ENCODE measurements around the gene SLC35F6. TPM values are rescaled to one million over a fixed set of nuclear protein-coding genes. Genes with fewer than 3 reads are reported as not detected.

The SLC35F6 gene
- total RNA-seq: 40.8 TPM

DNA sequence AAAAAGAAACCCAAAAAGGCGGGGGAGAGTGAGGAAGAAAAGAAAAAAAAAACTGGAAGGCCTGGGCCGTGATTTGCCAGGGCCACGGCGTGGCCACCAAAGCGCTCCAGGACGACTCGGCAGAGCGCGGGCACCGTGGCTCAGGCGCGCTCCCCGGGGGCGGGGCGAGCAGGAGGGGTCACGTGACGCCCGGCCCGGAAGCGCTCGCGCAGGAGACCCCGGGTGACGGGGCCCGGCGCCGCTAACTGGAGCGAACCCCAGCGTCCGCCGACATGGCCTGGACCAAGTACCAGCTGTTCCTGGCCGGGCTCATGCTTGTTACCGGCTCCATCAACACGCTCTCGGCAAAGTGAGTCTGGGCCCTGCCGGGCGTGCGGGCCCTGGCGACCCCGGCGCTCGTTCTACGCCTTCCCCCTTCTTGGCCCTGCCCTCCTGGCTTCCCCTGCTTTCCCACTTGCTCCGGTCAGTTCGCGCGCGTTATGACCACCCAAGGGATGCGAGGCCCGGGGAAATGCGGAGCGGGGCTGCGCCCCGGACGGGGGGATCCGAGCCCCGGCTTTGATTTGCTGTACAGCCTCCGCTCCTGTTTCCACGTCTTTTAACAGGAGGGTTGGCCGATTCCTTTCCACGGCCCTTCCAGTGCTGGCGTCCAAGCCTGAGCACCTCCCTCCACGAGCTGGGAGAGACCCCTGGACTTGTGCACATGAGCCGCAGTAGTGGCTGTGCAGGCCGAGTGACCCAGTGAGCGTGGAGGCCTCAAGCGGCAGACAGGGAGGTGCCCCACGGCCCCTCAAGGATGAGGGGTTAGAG is at the start of gene SLC35F6:
Gene SLC35F6, plus strand, starts transcription at position 207 of the 810 bp plus-strand sequence. Its CDS starts 66 bp downstream, at position 273.
- Histone ChIP-seq H3K36me3 (no peaks in the 10 kb centered on the region), H3K4me3 (peak within 1 kb of the TSS; percentile 66 to 89), H3K9me3 (no peaks in the 10 kb centered on the region), H3K27ac (peak within 1 kb of the TSS; percentile 87), H3K27me3 (no peaks in the 10 kb centered on the region), H3K4me1 (peaks cover 58% of the 10 kb centered on the region)
- TF ChIP-seq CTCF (IDR thresholded peaks at IDR 0.05) (no peak), POLR2A (IDR thresholded peaks at IDR 0.05) (peak; percentile 80 to 85), POLR2AphosphoS5 (IDR thresholded peaks at IDR 0.05; ENCODE audit: insufficient read depth in 1 of 2, low read depth in 1 of 2) (peak; percentile 23 to 94)
- intact Hi-C loops (cut with DNase I): no loop called here
- no peak for DNase-seq (ENCODE audit: extremely low spot score in 2 of 2)

- Histone ChIP-seq H3K4me3 (no peak overlapping the region), H3K27me3 (no peaks in the 10 kb centered on the region), H3K9me3 (no peaks in the 10 kb centered on the region), H3K27ac (no peak overlapping the region), H3K4me1 (peaks cover 9% of the 10 kb centered on the region), H3K36me3 (no peaks in the 10 kb centered on the region)
- intact Hi-C loops (cut with DNase I): no loop called here
- TF ChIP-seq CTCF (IDR thresholded peaks at IDR 0.05) (no peak), POLR2AphosphoS5 (IDR thresholded peaks at IDR 0.05; ENCODE audit: insufficient read depth in 1 of 2, low read depth in 1 of 2) (no peak), POLR2A (IDR thresholded peaks at IDR 0.05) (no peak)
- no peak for DNase-seq (ENCODE audit: extremely low spot score in 2 of 2)
Measured at GRCh38 chr2:26715528-26716270, 48.4 kb upstream of the SLC35F6 start.

- H3K4me3 ChIP-seq: no peak overlapping the region
- no peaks in the 10 kb centered on the region for H3K27me3 ChIP-seq
- intact Hi-C loops (cut with DNase I): no loop called here
- H3K36me3 ChIP-seq: no peaks in the 10 kb centered on the region
- no peak for DNase-seq (ENCODE audit: extremely low spot score in 2 of 2)
- H3K9me3 ChIP-seq: no peaks in the 10 kb centered on the region
- TF ChIP-seq POLR2AphosphoS5 (IDR thresholded peaks at IDR 0.05; ENCODE audit: insufficient read depth in 1 of 2, low read depth in 1 of 2): no peak
- TF ChIP-seq CTCF (IDR thresholded peaks at IDR 0.05): no peak
- no peak for TF ChIP-seq POLR2A (IDR thresholded peaks at IDR 0.05)
- peaks cover 15% of the 10 kb centered on the region for H3K4me1 ChIP-seq
- no peak overlapping the region for H3K27ac ChIP-seq
Measured at GRCh38 chr2:26716340-26716739, 47.7 kb upstream of the SLC35F6 start.

DNA sequence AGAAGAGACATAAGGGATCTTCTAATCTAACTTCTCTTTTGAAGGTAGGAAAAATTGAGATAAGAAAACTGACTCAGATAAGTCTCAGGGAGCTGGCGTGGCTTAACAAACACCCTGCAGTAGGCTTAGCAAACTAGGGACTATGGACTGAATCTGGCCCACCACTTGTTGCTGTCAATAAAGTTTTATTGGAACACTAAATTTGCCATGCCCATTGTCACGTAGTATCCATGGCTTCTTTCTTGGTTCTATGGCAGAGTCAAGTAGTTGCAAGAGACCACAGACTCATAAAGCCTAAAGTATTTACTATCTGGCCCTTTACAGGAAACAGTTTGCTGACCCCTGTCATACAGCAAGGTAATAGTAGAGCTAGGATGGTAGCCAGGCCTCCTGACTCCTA is 47.3 kb upstream of the SLC35F6 start:
- H3K27me3 ChIP-seq: no peaks in the 10 kb centered on the region
- no peak for DNase-seq (ENCODE audit: extremely low spot score in 2 of 2)
- intact Hi-C loops (cut with DNase I): no loop called here
- TF ChIP-seq POLR2AphosphoS5 (IDR thresholded peaks at IDR 0.05; ENCODE audit: insufficient read depth in 1 of 2, low read depth in 1 of 2) (no peak), CTCF (IDR thresholded peaks at IDR 0.05) (no peak), POLR2A (IDR thresholded peaks at IDR 0.05) (no peak)
- H3K36me3 ChIP-seq: no peaks in the 10 kb centered on the region
- no peaks in the 10 kb centered on the region for H3K9me3 ChIP-seq
- H3K4me1 ChIP-seq: peaks cover 18% of the 10 kb centered on the region
- H3K4me3 ChIP-seq: no peak overlapping the region
- H3K27ac ChIP-seq: no peak overlapping the region

All from vagina (tissue), 2 donors.